ENCODE measurements around the gene ETV6. TPM values are rescaled to one million over a fixed set of nuclear protein-coding genes. Genes with fewer than 3 reads are reported as not detected.

Gene ETV6
- total RNA-seq, 1 donor from 2014 or later = 14.7 TPM

- H3K27ac ChIP-seq = no peak overlapping the region
- TF ChIP-seq CTCF (IDR thresholded peaks at IDR 0.05) (no peak), POLR2AphosphoS5 (IDR thresholded peaks at IDR 0.05; ENCODE audit: insufficient read depth in 1 of 2, low read depth in 1 of 2) (no peak), POLR2A (IDR thresholded peaks at IDR 0.05) (no peak)
Observed at GRCh38 chr12:11658791-11659190, 9.3 kb downstream of the ETV6 start.

GRCh38 chr12:11660624-11661023 lies 11.2 kb downstream of the ETV6 start:
- Histone ChIP-seq H3K36me3 (no peaks in the 10 kb centered on the region), H3K4me1 (peaks cover 47% of the 10 kb centered on the region)
- intact Hi-C loops (cut with DNase I) = no loop called here

More at GRCh38 chr12:11658791-11659190, 9.3 kb downstream of the ETV6 start:
- intact Hi-C loops (cut with DNase I) = loop anchor here (10.0 kb wide), 1 partner anchor 216 kb away; no protein-coding TSS in a partner anchor
- no peak for DNase-seq (ENCODE audit: extremely low spot score in 2 of 2)
- no peaks in the 10 kb centered on the region for H3K9me3 ChIP-seq
- H3K36me3 ChIP-seq = no peaks in the 10 kb centered on the region
- peaks cover 59% of the 10 kb centered on the region for H3K4me1 ChIP-seq
- H3K4me3 ChIP-seq = no peak overlapping the region
- H3K27me3 ChIP-seq = no peaks in the 10 kb centered on the region

DNA sequence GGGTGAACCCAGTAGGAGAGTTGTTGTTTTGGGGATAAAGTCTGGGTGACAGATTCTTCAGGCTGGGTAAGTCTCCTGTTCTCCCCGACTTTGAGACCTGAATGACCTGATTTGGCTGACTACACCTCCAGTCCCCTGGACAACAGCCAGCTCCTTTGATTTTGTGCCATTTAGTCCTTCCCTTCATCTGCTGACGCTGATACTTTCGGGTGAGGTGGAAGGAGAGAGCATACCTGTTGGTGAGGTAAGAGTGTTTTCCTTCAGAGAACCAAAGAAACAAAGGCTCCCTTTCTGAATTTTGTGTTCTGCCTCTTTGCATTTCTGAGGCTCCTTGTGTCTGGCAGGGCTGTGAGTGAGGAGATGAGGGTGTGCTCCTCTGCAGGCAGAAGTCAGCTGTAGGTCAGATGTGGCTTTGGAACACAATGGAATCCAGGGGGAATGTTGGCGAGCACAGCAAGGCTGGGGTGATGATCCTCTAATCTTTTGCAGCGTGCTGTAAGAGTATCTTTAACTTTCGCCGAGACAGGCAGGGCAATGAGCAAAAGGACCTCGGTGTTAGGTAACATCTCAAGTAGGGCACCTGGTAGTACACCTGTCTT lies 12.1 kb downstream of the ETV6 start:
- Histone ChIP-seq H3K9me3 (no peaks in the 10 kb centered on the region), H3K27ac (no peak overlapping the region), H3K4me3 (no peak overlapping the region), H3K36me3 (no peaks in the 10 kb centered on the region), H3K4me1 (peaks cover 40% of the 10 kb centered on the region), H3K27me3 (no peaks in the 10 kb centered on the region)
- DNase-seq (ENCODE audit: extremely low spot score in 2 of 2) = no peak
- TF ChIP-seq POLR2A (IDR thresholded peaks at IDR 0.05) = no peak
- intact Hi-C loops (cut with DNase I) = no loop called here

More at GRCh38 chr12:11660624-11661023, 11.2 kb downstream of the ETV6 start:
- Histone ChIP-seq H3K9me3 (no peaks in the 10 kb centered on the region), H3K27me3 (no peaks in the 10 kb centered on the region), H3K27ac (no peak overlapping the region), H3K4me3 (no peak overlapping the region)
- no peak for DNase-seq (ENCODE audit: extremely low spot score in 2 of 2)
- TF ChIP-seq POLR2A (IDR thresholded peaks at IDR 0.05) (no peak), CTCF (IDR thresholded peaks at IDR 0.05) (no peak), POLR2AphosphoS5 (IDR thresholded peaks at IDR 0.05; ENCODE audit: insufficient read depth in 1 of 2, low read depth in 1 of 2) (no peak)

DNA sequence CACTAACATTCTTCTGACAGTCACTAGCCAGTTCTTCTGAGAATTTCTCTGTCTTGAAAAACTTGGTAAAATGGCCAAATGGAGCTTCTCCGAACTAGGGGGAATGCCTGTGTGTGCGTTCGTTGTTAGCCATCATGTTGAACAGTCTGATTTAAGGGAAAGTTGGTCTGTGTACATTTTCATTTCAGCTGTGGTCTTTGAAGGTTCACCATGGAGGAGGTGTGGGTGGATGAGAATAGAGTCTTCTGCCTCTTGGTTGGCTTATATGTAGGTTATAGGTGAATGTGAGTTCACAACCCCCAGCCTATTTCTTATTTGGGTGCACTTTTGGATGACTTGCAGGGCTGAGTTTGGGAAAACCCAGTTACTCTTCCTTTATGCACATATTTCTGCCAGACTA lies 12.9 kb downstream of the ETV6 start:
- no peak for DNase-seq (ENCODE audit: extremely low spot score in 2 of 2)
- Histone ChIP-seq H3K4me1 (peaks cover 40% of the 10 kb centered on the region), H3K27ac (no peak overlapping the region), H3K27me3 (no peaks in the 10 kb centered on the region), H3K4me3 (no peak overlapping the region), H3K36me3 (no peaks in the 10 kb centered on the region), H3K9me3 (no peaks in the 10 kb centered on the region)
- intact Hi-C loops (cut with DNase I) = no loop called here
- TF ChIP-seq POLR2AphosphoS5 (IDR thresholded peaks at IDR 0.05; ENCODE audit: insufficient read depth in 1 of 2, low read depth in 1 of 2) (no peak), POLR2A (IDR thresholded peaks at IDR 0.05) (no peak), CTCF (IDR thresholded peaks at IDR 0.05) (no peak)

GRCh38 chr12:11663130-11663529 lies 13.7 kb downstream of the ETV6 start:
- intact Hi-C loops (cut with DNase I) = no loop called here
- Histone ChIP-seq H3K27ac (no peak overlapping the region), H3K4me3 (no peak overlapping the region), H3K9me3 (no peaks in the 10 kb centered on the region), H3K4me1 (peaks cover 34% of the 10 kb centered on the region), H3K27me3 (no peaks in the 10 kb centered on the region), H3K36me3 (no peaks in the 10 kb centered on the region)
- TF ChIP-seq CTCF (IDR thresholded peaks at IDR 0.05) = no peak
- no peak for TF ChIP-seq POLR2A (IDR thresholded peaks at IDR 0.05)
- no peak for TF ChIP-seq POLR2AphosphoS5 (IDR thresholded peaks at IDR 0.05; ENCODE audit: insufficient read depth in 1 of 2, low read depth in 1 of 2)
- DNase-seq (ENCODE audit: extremely low spot score in 2 of 2) = no peak

Data from vagina (tissue), 2 donors.